ENCODE data around the gene LRRC41. TPM values are rescaled to one million over a fixed set of nuclear protein-coding genes. Genes with fewer than 3 reads are reported as not detected.

The LRRC41 gene
- total and polyA plus RNA-seq, 2 of the 13 experiments (the other 11 are each of a cell fraction or from before 2014, with no cell fraction given), result 48.1 to 53.6 TPM

GRCh38 chr1:46301808-46302640 is 1.4 kb downstream of the LRRC41 start (continued):
- TF ChIP-seq, protein P1, sequence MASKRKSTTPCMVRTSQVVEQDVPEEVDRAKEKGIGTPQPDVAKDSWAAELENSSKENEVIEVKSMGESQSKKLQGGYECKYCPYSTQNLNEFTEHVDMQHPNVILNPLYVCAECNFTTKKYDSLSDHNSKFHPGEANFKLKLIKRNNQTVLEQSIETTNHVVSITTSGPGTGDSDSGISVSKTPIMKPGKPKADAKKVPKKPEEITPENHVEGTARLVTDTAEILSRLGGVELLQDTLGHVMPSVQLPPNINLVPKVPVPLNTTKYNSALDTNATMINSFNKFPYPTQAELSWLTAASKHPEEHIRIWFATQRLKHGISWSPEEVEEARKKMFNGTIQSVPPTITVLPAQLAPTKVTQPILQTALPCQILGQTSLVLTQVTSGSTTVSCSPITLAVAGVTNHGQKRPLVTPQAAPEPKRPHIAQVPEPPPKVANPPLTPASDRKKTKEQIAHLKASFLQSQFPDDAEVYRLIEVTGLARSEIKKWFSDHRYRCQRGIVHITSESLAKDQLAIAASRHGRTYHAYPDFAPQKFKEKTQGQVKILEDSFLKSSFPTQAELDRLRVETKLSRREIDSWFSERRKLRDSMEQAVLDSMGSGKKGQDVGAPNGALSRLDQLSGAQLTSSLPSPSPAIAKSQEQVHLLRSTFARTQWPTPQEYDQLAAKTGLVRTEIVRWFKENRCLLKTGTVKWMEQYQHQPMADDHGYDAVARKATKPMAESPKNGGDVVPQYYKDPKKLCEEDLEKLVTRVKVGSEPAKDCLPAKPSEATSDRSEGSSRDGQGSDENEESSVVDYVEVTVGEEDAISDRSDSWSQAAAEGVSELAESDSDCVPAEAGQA (IDR thresholded peaks at IDR 0.05; ENCODE audit: low read depth), result no peak
- TF ChIP-seq, protein P1 (CRISPR knock-in tag; IDR thresholded peaks at IDR 0.05; ENCODE audit: borderline replicate concordance), result 0 out of 2 replicates have a peak, but pooled peaks have one; percentile 49
- no peak; the same call in 1 of the 2 replicates for TF ChIP-seq TOPORS (CRISPR knock-in tag; IDR thresholded peaks at IDR 0.05)
- TF ChIP-seq, protein P2, sequence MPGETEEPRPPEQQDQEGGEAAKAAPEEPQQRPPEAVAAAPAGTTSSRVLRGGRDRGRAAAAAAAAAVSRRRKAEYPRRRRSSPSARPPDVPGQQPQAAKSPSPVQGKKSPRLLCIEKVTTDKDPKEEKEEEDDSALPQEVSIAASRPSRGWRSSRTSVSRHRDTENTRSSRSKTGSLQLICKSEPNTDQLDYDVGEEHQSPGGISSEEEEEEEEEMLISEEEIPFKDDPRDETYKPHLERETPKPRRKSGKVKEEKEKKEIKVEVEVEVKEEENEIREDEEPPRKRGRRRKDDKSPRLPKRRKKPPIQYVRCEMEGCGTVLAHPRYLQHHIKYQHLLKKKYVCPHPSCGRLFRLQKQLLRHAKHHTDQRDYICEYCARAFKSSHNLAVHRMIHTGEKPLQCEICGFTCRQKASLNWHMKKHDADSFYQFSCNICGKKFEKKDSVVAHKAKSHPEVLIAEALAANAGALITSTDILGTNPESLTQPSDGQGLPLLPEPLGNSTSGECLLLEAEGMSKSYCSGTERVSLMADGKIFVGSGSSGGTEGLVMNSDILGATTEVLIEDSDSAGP (CRISPR knock-in tag; IDR thresholded peaks at IDR 0.05; ENCODE audit: borderline replicate concordance), result peak; percentile 72; the same call in 1 of the 2 replicates
- 0 out of 2 replicates have a peak, but pooled peaks have one; percentile 4 for TF ChIP-seq AHR (CRISPR knock-in tag; IDR thresholded peaks at IDR 0.05)
- peak; percentile 51; the same call in 1 of the 2 replicates for TF ChIP-seq DR1 (CRISPR knock-in tag; IDR thresholded peaks at IDR 0.05)
- 0 out of 2 replicates have a peak, but pooled peaks have one; percentile 20 for TF ChIP-seq TEF (CRISPR knock-in tag; IDR thresholded peaks at IDR 0.05)
- no peak for TF ChIP-seq ZNF800 (CRISPR knock-in tag; IDR thresholded peaks at IDR 0.05)
